CD4-positive, alpha-beta T cell treated with Interleukin-4 for 1 hour (primary cell): ENCODE measurements around the gene BCL11B.

ENCODE experiments used
- DNase-seq, 2 donors: peaks; one replicate each; pipeline ENCODE4 v3.0.0-alpha.2; 2020 to 2022

Gene BCL11B

DNA sequence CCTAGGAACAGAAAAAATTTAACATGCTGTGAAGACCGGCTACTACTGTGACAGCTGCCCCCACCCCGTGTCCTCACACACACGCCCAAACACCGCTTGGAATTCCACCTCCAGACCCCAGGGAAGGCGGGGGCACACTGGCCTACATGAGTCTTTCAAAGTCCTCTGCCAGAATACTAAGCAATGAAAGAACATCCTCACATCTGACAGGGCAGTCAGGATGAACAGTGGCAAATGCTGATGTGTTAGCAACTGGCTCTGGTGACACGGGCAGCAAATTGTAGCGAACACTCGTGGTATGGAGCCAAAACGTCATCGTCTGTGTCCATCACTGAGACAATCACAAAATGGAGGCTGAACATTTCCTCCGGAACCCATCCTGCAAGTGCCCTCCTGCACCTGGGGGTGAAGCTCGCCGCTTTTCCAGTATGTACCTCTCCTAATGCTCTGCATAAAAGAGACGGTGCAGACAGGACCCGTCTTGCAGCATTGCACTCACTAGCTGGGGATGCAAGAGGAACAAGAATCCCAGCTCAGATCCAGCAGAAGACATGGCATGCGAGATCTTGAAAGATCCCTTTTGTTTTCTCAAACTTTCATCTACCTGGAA, 94.8 kb downstream of the BCL11B start:
- no peak for DNase-seq

DNA sequence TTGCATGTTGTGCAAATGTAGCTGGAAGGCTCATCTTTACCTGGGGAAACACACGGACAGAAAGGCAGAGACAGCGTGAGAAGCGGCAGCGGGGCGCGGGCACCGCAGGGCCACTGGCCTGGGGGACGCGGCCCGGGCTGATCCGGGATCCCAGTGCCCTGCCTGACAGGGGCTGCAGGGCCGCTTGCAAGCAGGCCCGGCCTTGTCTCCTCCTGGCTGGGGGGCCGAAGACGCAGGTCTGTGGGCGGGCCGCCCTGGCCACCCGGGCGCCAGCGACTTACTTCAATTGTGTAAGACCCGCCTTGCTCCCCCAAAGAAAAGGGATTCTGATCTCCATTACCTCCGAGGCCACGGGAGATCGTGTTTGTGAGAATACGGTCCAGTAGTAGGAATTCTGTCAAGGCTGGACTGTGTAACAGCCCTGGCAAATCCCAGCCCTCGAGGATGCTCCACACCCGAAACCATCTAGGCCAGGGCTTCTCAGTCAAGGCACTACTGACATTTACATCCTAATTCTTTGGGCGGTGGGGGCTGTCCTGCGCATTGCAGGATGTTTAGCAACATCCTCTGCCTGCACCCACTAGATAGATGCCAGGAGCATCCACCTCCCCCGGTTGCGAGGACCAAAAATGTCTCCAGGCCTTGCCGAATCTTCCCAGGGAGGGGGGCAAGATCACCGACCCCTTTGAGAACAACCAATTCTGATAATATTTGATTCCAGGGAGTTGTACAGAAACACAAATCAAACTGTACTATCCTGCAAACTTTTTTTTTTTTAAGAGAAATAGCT, 95.6 kb downstream of the BCL11B start:
- no peak for DNase-seq

DNA sequence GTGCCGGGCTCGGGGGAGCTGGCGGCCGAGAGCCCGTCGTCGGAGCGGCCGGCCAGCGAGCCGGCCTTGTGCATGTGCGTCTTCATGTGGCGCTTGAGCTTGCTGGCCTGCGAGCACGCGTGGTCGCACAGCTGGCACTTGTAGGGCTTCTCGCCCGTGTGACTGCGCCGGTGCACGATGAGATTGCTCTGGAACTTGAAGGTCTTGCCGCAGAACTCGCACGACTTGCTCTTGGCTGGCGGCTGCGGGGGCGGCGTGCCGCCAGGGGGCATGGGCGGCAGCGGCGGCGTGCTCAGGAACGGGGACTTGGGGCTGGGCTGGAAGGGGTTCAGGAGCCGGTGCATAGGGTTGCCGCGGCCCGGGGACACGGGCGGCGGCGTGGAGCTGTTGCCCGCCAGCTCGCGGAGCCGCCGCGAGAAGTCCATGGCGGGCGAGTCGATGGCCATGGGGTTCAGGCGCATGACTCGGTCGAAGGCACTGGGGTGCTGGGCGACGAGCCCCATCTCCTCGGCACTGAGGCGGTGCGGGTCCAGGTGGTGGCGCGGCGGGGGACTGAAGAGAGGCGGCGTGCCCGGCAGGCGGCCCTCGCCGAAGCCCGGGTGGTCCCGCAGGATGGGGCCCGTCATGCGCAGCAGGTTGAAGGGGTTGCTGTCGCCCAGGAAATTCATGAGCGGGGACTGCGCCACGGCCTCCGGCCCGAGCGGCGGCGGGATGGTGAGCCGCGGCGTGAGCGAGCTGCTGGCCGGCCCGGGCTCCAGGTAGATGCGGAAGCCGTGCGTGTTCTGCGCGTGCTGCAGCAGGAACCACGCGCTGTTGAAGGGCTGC, 96.5 kb downstream of the BCL11B start:
- no peak for DNase-seq

DNA sequence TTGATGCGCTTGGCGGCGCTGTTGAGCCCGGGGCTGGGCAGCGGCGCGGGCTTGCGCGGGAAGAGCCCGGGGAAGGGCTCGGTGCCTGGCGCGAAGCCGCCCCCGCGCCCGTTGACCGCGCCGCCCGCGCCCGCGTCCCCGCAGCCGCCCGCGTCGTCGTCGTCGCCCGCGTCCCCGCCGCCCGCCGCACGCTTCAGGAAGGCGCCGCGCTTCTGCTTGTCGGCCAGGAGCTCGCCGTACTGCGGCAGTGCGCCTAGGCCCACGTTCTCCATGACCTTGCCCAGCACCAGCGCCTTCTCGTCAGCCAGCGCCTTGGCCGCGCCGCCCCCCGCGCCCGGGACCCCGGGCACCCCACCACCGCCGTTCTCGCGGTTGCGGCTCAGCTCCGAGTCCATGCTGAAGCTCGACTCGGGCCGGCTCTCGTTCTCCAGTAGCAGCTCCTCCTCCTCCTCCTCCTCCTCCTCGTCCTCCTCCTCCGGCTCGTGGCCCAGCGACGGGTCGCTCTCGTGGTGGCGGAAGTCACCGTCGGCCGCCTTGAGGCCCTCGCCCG, 97.2 kb downstream of the BCL11B start:
- DNase-seq = no peak

DNA sequence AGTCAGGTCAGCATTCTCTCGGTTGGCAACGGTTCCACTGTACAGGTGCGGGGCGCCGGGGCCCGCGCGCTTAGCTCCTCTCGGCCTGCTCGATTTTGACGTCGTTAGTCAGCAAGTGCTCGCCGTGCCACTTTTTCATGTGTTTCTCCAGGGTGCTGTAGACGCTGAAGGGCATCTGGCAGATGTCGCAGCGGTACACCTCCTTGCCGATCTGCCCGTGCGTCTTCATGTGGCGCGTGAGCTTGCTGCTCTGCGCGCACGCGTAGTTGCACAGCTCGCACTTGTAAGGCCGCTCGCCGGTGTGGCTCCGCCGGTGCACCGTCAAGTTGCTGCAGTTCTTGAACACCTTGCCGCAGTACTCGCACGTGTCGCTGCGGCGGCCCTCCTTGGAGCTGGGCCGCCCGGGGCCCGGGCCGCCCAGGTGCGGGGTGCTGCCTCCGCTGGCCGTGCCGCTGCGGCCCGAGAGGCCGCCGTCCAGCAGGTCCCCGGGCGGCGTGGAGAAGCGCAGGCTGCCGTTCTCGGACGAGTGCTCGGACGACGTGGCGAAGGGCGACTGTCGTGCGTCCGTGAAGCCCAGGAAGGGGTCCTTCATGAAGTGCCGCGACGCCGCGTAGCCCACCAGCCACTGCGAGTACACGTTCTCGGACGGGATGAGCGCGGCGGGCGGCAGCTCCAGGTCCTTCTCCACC, 97.8 kb downstream of the BCL11B start:
- DNase-seq = no peak

DNA sequence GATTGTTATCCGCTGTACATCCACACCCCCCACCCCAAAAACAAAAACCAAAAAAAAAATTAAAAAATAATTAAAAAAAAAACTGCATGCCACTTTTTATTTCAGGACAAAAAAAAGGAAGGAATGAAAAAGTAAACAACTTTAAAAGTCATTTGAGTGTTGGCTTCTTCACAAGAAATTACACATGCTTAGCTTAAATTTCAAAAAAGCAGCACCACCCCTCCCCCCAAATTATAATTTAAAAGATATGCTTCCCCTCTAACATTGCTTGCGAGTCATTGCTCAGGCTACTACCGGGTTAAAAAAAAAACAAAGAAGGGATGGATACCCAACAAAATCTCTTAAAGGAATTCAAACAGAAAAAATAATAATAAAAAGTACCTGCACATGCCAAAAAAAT, 98.5 kb downstream of the BCL11B start:
- DNase-seq = no peak

DNA sequence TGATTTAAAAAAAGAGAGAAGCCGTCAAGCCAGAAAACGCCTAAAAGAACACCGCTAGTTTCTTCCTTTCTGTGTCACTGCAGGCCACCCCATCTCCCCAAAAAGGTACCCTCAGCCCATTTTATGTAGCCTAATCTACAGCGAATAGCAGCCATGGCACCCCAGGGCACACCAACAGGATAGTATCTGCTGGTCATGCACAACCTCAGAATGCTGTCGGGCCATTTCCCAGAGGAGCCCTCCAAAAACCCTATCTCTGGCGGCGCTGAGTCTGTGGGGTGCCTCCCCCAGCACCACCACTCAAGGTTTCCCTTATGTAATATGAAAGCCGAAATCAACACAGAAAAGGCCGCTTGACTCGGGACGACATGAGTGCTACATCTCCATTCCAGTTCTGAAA, 98.9 kb downstream of the BCL11B start:
- no peak for DNase-seq

DNA sequence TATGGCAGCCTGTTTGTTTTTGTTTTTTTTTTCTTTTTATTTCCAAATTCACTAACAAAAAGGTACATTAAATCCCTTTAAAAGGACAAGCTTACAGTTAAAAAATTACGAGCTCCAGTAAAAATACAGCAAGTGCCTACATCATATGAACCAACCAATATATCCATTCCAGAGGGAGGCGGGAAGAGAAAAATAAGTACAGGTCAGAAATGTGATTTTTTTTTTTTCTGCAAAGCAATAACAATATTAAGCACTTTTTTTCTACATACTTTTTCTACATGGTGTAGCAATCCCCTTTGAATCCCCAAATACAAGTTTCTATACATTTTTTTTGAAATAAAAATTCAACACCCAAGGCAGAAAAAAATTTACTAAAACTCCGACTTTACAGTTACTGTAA, 100.6 kb downstream of the BCL11B start:
- DNase-seq = no peak

DNA sequence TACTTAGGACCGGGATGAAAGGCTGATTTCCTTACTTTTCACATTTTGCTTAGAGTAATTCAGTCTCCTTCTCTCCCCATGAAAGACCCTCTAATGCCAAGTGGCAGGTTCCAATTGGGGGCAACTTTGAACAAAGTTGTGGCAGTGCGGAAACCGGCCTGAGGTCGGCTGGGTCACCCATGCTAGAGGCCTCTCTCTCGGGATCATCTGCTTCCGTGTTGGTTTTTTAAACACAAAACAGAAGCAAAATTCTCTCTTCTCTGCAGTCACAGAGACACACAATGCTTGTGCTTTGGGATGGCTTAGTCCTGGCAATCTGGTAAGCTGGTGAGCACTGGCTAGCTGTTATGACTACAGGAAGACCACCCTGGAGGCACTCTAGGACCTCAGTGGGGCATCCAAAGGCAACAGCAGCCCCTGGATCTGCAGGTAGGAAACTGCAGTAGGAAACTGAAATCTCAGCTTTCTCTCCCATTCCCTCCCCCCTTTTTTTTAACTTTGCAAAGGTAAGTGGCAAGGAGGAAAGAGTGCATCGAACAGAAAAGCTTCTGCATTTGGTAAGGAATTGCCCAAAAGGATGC, 102.1 kb downstream of the BCL11B start:
- DNase-seq = no peak

DNA sequence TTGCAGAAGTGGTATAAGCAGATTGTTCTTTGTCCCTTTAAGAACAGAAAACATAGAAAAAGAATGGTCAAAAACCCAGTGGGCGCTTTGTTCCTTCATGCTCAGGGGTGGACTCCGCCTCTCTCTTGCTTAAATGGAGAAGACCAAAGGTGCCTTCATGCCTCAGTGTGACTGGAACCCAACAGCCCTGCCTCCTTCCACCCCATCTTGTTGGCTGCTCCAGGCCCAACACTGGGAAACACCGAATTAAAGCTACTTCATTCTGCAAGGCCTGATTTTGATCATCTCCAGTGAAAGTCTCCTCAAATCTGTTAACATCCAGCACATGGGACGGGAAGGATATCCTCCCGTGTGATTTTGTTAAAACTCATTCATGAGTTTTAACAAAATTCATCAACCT, 103.7 kb downstream of the BCL11B start:
- no peak for DNase-seq

DNA sequence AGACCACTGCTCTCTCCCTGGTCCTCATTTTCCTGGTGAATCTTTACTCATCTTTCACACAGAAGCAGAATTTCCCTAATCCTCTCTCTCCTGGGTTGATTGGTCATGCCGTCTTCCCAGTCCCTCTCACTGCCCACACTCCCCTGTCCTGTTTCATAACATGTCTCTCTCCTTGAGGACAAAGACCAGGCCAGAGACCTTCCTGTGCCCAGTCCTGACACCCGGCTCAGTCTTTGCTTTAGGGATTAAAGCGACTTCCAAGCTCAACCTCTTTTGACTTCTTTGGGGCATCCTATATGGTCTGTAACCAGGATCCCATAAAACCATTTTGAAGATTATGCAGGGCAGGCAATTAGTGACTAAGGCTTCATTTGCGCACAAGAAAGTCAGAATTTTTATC, 105.5 kb downstream of the BCL11B start:
- no peak for DNase-seq

DNA sequence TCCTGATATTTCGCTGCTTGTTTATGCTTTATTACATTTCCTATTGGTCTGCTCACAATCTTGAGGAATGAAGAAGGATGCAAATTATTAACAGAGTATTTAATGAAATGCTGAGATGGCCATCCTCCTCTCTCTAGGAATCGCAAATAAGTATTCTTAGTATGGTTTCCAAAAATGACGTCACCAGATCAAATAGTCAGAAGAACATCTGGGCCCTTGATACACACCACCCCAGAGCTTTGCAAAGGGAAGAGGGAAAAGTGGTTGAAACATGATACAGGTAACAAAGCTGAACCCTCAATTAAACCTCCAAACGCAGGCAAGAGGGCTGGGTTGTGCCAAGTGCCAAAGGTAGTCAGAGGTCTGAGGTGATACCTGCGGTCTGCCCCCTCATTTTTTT, 107.3 kb downstream of the BCL11B start:
- DNase-seq = no peak

DNA sequence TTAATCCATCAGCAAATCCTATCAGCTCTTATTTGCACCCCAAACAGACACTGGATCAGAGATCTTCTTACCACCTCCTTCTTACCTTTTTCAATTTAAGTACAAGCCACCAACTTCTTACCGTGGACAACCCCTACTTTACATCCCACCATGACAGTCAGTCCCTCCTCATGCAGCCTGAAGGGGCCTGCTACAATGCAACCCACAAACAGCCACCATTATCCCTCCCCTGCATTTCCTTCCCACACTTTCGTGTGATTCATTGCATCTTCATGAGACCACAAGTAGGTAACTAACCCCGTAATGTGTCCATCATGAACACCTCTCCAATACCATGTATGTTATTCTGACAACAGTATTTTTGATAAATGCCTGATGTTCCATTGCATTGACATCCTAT, 108.6 kb downstream of the BCL11B start:
- no peak for DNase-seq

DNA sequence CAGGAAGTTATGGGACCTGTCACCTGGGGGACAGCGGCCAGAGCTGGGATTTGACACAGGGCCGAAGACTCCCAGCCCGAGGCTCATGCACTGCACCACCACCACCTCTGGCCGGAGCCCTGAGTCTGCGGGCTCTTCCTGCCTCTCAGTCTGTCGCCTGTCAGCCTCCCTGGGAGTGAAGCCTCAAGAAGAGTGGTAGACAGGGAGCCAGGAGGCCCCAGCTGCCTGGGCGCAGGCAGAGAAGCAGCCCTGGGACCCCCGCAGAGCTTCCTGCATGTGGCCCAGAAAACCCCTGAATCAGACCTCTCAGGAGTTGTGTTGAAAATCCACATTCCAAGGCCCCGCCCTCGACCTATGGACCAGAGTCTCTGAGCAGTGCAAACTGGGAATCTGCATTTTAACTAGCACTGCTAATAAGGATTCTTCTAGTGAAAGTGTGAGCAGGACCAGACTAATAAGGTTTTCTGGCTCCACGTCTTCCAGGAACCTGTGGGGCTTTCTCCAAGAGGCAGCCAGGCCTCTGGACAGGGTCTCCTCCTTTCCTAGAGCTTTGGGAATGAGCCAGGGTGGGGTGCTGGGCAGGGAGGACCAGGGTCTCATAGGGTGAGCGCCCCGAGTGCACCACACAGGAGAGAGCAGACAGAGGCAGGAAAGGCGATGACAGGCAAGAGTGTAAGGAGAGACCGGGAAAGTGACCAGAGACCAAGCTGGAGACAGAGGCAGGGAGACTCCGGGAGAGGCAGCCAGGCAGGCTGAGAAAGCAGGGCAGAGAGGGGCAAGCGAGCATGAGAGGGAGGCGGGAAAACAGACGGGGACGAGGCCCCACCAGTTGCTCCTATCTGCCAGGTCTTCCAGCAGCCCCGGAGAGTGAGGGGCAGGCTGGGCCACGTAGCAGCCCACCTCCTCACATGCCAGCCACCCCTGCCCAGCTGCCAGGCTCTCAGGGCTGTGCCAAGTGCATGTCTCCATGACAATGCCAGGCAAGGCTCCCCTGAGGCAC, 112.4 kb downstream of the BCL11B start:
- DNase-seq = no peak

DNA sequence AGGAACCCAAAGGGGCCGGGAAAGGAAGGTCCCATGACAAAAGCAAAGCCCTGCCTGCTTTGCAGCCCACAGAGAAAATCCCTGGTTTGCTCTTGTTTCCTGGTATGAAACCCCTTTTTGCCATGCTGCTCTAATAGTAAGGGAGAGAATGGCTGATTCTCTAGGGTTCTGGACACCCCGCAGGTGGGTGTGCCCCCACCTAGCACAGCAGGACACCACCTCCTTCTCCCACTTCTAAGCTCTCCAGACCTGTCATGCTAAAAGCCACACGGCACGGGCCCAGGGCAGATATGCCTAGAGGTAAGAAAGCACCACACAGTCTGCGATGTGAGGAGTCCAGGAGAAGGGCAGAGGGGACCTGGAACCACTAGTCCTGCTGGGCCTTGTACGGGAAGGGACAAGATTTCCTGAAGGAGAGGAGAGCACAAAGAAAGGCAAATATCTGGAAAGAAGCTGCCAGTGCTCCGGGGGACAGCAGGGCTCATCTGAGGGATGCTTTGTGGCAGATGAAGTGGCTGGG, 113.3 kb downstream of the BCL11B start:
- DNase-seq = no peak

DNA sequence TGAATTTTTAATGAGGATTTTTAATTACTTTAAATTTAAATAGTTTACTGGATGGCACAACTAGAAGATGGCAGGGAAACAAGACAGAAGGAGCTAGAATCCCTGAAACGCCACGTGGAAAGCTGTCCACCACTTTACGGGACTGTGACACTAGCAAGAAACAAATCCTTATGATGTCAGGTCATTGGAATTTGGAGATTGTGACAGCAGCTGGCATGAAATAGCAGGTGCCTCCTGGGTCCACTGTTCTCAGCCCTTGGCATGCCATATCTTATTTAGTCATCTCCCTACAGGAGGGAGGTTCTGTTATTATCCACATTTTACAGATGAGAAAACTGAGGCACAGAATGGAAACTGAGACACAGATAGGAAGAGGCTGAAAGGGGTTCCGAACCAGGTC, 113.8 kb downstream of the BCL11B start:
- no peak for DNase-seq

DNA sequence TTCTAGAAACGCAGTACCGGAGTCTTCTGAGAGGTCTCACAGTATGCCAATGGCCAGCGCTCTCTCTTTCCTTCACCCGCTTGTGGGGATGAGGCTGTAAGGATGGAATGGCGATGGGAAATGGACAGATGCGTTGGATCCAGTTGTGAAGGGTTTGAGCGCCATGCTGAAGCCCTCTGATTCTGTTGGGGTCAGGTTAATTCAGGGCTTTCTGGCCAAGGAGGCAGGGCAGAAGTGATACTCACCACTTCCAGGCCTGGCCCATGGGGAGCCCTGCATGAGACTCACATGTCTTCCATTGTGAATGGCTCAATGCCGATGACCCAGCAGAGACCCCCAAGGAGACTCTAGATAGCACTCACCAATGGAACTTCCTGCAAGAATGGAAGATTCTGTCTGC, 114.3 kb downstream of the BCL11B start:
- no peak for DNase-seq

DNA sequence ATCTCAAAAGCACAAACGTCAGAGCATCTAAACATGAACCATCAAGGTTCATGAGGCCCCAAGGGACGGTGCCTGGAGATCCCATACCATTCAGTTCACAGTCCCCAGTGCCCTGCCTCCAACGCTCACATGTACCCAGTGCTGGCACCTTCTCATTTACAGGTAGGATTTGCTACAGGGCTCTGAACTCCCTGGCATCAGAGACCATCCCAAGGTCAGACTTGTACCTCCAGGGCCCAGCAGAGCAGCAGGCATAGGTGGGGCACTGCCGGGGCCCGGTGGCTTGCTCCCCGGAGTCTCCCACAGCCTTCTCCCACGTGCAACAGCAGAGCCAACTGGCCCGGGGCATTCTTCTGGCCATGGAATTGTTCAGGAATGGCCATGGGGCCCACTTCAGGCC, 114.8 kb downstream of the BCL11B start:
- DNase-seq = no peak

DNA sequence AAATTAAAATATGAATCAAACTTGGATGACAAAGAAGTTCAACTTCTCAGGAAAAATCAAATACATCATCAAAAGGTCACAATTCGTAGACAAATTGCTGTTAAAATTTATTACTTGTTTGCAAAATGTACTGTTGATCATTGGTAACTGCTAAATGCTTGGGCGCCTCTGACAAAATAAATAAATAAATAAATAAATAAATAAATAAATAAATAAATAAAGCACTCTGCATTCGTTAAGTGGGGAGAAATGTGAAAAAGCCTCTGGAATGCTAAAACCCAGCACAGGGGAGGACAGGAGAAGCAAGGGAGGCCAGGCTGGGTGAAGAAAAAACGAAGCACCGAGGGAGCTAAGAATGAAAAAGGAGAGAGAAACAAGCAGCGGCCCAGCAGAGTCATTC, 115.2 kb downstream of the BCL11B start:
- DNase-seq = no peak

DNA sequence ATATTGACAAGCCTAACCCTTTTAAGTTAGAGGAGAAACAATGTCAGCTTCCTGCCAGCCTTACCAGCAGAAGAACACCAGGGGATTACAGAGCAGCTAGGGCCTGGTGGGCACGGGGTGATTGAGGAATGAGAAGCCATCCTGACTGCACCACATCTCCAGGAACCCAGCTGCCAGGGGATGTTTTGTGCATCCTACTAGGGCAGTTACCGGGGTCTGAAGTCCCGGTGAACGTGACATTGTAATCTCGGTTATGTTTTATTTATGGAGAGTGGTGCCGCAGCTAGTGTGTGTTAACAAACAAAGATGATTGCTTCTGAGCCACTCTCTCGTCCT, 115.9 kb downstream of the BCL11B start:
- DNase-seq = no peak
